CD4-positive, CD25-positive, alpha-beta regulatory T cell (primary cell): ENCODE measurements around the gene FILIP1L. TPM values are rescaled to one million over a fixed set of nuclear protein-coding genes. Genes with fewer than 3 reads are reported as not detected.

Source experiments
- ATAC-seq, 2 donors: fragments of 150-1000 bp; cut with Tn5 transposase; one replicate each; pipeline ENCODE4 v1.10.0; 2021; ENCODE audit warnings: low read depth in 2 of 2, moderate number of reproducible peaks in 2 of 2, moderate library complexity in 1 of 2
- DNase-seq, 3 donors: peaks; one replicate each; pipeline versions ENCODE4 v3.0.0 to v3.0.0-alpha.2; 2012 to 2022; ENCODE audit warnings: mixed read lengths in 1 of 3
- H3K27ac ChIP-seq: one replicate; pipeline ENCODE4 v1.7.0; 2013; ENCODE audit warnings: mild to moderate bottlenecking, low read length; ENCODE audit not compliant: insufficient read depth, poor library complexity, severe bottlenecking
- H3K27me3 ChIP-seq: one replicate; pipeline ENCODE4 v1.7.0; 2013; ENCODE audit warnings: low read length; ENCODE audit not compliant: control insufficient read depth, insufficient read depth
- H3K36me3 ChIP-seq: one replicate; pipeline ENCODE4 v1.7.0; 2013; ENCODE audit warnings: mild to moderate bottlenecking, low read length, moderate library complexity; ENCODE audit not compliant: control insufficient read depth, insufficient read depth
- H3K4me1 ChIP-seq: 2 replicates; pipeline ENCODE4 v1.7.0; 2013; ENCODE audit warnings: mild to moderate bottlenecking, low read length; ENCODE audit not compliant: insufficient read depth, control insufficient read depth, poor library complexity, severe bottlenecking
- H3K4me3 ChIP-seq: one replicate; pipeline ENCODE4 v1.7.0; 2013; ENCODE audit warnings: low read depth, mild to moderate bottlenecking, low read length, moderate library complexity
- H3K9me3 ChIP-seq, 2 experiments: 1 replicate in 1 of 2; 2 replicates in 1 of 2; pipeline ENCODE4 v1.7.0; 2013; ENCODE audit warnings: low read length in 2 of 2, mild to moderate bottlenecking in 1 of 2, moderate library complexity in 1 of 2; ENCODE audit not compliant: control insufficient read depth in 2 of 2
- H3K27ac Mint-ChIP-seq, 3 donors: one replicate each; pipeline ENCODE4 v1.8.0; 2020 to 2022; ENCODE audit warnings: mild to moderate bottlenecking in 3 of 3, mixed read lengths in 3 of 3, moderate library complexity in 2 of 3
- H3K27me3 Mint-ChIP-seq: one replicate; pipeline ENCODE4 v1.8.0; 2022; ENCODE audit warnings: mild to moderate bottlenecking, mixed read lengths
- H3K36me3 Mint-ChIP-seq: one replicate; pipeline ENCODE4 v1.8.0; 2020; ENCODE audit warnings: mixed read lengths
- H3K4me1 Mint-ChIP-seq, 4 donors: one replicate each; pipeline ENCODE4 v1.8.0; 2020 to 2022; ENCODE audit warnings: mixed read lengths in 4 of 4, mild to moderate bottlenecking in 1 of 4
- H3K4me3 Mint-ChIP-seq, 4 donors: one replicate each; pipeline ENCODE4 v1.8.0; 2020 to 2022; ENCODE audit warnings: mild to moderate bottlenecking in 4 of 4, mixed read lengths in 4 of 4, moderate library complexity in 3 of 4
- H3K9me3 Mint-ChIP-seq, 7 donors: one replicate each; pipeline ENCODE4 v1.8.0; 2020 to 2022; ENCODE audit warnings: mixed read lengths in 7 of 7, mild to moderate bottlenecking in 3 of 7, moderate library complexity in 2 of 7
- polyA plus RNA-seq, 4 donors: library from polyadenylated mRNA; unstranded; fragments of 300-500 nt; fragmentation: Illumina TruSeq; gene quantifications; one replicate each; pipeline ENCODE4 v1.2.3, GENCODE V29; 2021
- total RNA-seq: library from RNA; stranded (reverse); gene quantifications from one replicate; pipeline ENCODE4 v1.2.3, GENCODE V29; 2022

Gene FILIP1L
- total and polyA plus RNA-seq, 5 donors from 2014 or later = 0.37 to 1.0 (median 0.65) TPM; not detected in 2

DNA sequence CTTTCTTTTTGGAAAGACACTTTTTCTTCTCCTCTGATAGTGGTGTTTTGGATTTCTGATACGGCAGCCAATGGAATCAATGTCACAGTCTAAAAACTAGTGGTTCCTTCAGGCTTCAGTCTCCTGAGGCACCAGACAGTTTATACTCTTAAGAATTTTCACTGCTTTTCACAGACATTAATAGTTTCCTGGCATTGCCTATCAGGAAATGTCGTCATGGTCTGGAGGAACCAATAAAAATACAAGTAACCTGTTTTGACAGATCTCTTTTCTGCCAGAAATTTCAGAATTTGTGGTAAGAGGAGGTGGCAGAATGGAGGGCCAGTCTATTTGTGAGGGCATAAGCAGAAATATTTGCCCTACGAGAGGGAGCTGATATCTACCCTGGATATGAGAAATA lies 44.8 kb downstream of the FILIP1L start:
- ATAC-seq (no peak), DNase-seq (no peak)
- H3K27me3 ChIP-seq = no peaks in the 10 kb centered on the region
- H3K27ac ChIP-seq = no peak overlapping the region
- Mint-ChIP-seq H3K9me3 (no peaks in the 10 kb centered on the region), H3K4me1 (peaks cover 30 to 34% (median 32%) of the 10 kb centered on the region in 4 donors), H3K36me3 (no peaks in the 10 kb centered on the region), H3K4me3 (no peak overlapping the region), H3K27ac (no peak overlapping the region), H3K27me3 (peaks cover 4% of the 10 kb centered on the region)
- no peak overlapping the region for H3K4me3 ChIP-seq
- H3K4me1 ChIP-seq = peaks cover 24% of the 10 kb centered on the region
- no peaks in the 10 kb centered on the region for H3K9me3 ChIP-seq
- no peaks in the 10 kb centered on the region for H3K36me3 ChIP-seq

DNA sequence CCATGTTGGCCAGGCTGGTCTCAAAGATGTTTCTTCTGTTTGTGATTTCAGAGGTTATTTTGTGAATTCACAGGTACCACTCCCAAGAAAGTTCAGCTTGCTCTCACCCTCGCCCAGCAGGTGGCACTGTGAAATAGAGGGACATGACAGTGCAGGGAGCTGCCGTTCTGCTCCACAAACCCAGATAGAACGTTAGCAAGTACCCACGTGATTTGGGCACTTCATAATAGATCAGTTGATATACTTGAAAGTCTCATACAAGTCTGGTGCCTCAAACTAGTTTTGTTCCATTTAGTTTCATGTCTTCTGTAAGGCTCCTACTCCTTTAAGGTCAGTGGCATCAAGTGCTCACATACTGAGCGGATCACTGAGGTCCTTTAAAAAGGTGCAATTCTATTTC lies 45.5 kb downstream of the FILIP1L start:
- H3K9me3 ChIP-seq = no peaks in the 10 kb centered on the region
- no peaks in the 10 kb centered on the region for H3K27me3 ChIP-seq
- Mint-ChIP-seq H3K4me1 (peaks cover 24 to 29% (median 27%) of the 10 kb centered on the region in 4 donors), H3K9me3 (no peaks in the 10 kb centered on the region), H3K4me3 (no peak overlapping the region), H3K27me3 (peaks cover 4% of the 10 kb centered on the region), H3K36me3 (no peaks in the 10 kb centered on the region), H3K27ac (peak overlapping the region in 1 of 3 donors; percentile 71)
- peak overlapping the region; percentile 2 for H3K4me3 ChIP-seq
- peak; percentile 77 to 88 for ATAC-seq
- peaks cover 19% of the 10 kb centered on the region for H3K4me1 ChIP-seq
- peak; percentile 43 to 91 (median 61) for DNase-seq
- H3K27ac ChIP-seq = no peak overlapping the region
- no peaks in the 10 kb centered on the region for H3K36me3 ChIP-seq

DNA sequence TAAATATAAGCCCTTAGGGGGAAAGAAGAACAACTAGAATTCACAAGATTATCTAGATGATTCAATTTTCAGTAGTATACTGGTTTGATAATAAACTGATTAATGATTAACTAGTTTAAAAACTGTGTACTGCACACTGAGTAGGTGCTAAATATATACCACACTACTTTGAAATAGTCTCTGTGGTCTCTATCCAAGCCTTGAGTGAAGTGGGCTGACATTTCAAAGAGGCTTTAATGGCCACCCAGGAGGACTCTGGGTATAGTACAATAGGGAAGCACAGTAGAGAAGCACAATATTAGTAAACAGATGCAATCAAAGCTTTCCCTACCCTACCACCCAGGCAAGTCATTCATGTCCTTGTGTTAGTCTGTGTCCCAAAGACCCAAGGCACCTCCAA lies 46.7 kb downstream of the FILIP1L start:
- DNase-seq = no peak
- H3K27me3 ChIP-seq = no peaks in the 10 kb centered on the region
- H3K36me3 ChIP-seq = no peaks in the 10 kb centered on the region
- H3K27ac ChIP-seq = no peak overlapping the region
- Mint-ChIP-seq H3K36me3 (no peaks in the 10 kb centered on the region), H3K27ac (no peak overlapping the region), H3K27me3 (peaks cover 4% of the 10 kb centered on the region), H3K4me1 (peaks cover 12 to 17% (median 16%) of the 10 kb centered on the region in 4 donors), H3K9me3 (no peaks in the 10 kb centered on the region), H3K4me3 (no peak overlapping the region)
- H3K4me3 ChIP-seq = no peak overlapping the region
- no peak for ATAC-seq
- peaks cover 7% of the 10 kb centered on the region for H3K4me1 ChIP-seq
- H3K9me3 ChIP-seq = no peaks in the 10 kb centered on the region

DNA sequence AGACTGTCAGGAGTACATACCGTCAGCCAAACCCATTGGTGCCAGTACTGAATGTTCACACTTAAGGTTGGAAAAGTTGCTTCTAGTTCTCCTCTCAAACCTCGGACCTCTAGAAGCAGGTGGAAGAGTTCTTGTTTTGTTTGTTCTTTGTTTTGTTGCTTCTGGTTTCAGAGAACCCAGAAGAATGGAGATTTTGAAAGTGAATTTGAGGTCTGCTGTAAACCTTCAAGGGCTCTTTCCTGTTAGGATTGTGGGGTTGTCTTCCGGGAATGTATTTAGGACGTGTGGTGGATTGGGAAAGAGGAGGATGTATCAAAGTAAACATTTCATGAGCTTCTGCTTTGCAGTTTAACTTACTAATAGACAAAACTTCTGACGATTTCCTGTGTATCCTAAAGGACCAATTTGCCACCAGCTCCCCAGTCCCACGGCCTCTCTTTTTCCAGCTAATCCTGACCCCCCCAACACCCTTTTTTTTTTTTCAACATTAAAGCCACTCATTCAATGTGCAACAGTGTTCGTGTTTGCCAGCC lies 50.3 kb downstream of the FILIP1L start:
- peak overlapping the region in 1 of 3 donors; percentile 52 for H3K27ac Mint-ChIP-seq
- no peaks in the 10 kb centered on the region for H3K9me3 ChIP-seq
- H3K4me1 ChIP-seq = no peaks in the 10 kb centered on the region
- DNase-seq (no peak), ATAC-seq (no peak)
- H3K27me3 Mint-ChIP-seq = no peaks in the 10 kb centered on the region
- no peak overlapping the region for H3K4me3 Mint-ChIP-seq
- H3K27me3 ChIP-seq = no peaks in the 10 kb centered on the region
- no peak overlapping the region for H3K4me3 ChIP-seq
- H3K27ac ChIP-seq = no peak overlapping the region
- H3K36me3 ChIP-seq = no peaks in the 10 kb centered on the region
- no peaks in the 10 kb centered on the region for H3K36me3 Mint-ChIP-seq
- no peaks in the 10 kb centered on the region for H3K9me3 Mint-ChIP-seq
- H3K4me1 Mint-ChIP-seq = peaks cover 2 to 13% (median 12%) of the 10 kb centered on the region in 4 donors

DNA sequence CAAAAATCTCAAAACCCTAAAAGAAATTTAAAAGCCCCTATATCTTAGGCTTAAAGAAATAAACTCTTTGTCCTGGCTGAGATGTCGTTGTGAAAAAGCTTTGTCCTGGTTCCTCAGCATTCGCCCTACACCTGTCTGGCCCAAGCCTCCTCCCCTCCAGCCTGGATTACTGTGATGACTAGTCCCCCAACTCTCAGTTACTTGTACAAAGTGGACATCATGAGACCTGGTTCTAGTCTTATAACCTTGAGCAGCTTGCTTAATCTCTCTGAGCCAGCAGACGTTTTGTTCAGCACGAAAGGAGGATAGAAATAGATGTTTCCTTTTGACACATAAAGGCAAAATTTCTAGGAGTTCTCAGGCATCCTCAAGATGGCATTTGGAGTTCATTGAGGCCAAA lies 51.6 kb downstream of the FILIP1L start:
- H3K27ac ChIP-seq = no peak overlapping the region
- no peak overlapping the region for H3K4me3 Mint-ChIP-seq
- peaks cover 0 to 11% (median 9%) of the 10 kb centered on the region in 4 donors for H3K4me1 Mint-ChIP-seq
- no peaks in the 10 kb centered on the region for H3K36me3 Mint-ChIP-seq
- no peaks in the 10 kb centered on the region for H3K27me3 ChIP-seq
- DNase-seq (no peak), ATAC-seq (no peak)
- H3K9me3 ChIP-seq = no peaks in the 10 kb centered on the region
- H3K4me1 ChIP-seq = no peaks in the 10 kb centered on the region
- H3K36me3 ChIP-seq = no peaks in the 10 kb centered on the region
- no peak overlapping the region for H3K27ac Mint-ChIP-seq
- H3K9me3 Mint-ChIP-seq = peaks cover 0 to 2% (median 0%) of the 10 kb centered on the region in 7 donors
- no peak overlapping the region for H3K4me3 ChIP-seq
- H3K27me3 Mint-ChIP-seq = no peaks in the 10 kb centered on the region

DNA sequence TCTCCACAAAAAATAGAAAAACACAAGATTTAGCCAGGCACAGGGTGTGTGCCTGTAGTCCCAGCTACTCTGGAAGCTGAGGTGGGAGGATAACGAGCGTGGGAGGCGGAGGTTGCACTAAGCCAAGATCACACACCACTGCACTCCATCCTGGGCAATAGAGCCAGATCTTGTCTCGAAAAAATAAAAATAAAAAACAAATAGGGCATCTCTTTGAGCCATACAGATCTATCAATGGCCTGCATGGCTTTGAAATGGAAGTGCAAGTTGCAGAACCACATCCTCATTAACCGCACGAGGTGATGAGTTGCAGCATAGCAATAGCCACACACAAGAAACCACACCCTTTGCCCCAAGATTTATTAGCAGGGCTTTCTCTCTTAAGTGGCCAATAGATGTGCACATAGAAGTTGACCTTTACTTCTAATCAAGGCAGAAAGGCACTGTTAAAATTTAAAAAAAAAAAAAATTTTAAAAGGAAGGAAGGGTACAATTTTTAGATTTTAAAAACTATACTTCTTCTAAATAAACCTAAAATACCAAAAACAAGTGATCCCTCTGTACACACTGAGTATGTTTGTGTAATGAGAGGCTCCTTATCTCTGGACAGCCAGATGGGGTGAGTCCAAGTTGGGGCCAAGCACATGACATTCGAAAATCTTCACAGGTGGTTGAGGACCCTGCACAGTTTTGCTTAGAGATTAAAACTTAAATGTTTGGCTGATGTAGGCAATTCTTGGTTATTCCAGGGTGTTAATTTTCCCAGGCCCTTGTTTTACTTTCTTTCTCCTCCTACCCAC lies 53.4 kb downstream of the FILIP1L start:
- H3K4me1 ChIP-seq = no peaks in the 10 kb centered on the region
- no peaks in the 10 kb centered on the region for H3K36me3 Mint-ChIP-seq
- H3K27me3 ChIP-seq = no peaks in the 10 kb centered on the region
- peak overlapping the region in 1 of 3 donors; percentile 28 for H3K27ac Mint-ChIP-seq
- peaks cover 0 to 2% (median 0%) of the 10 kb centered on the region in 7 donors for H3K9me3 Mint-ChIP-seq
- H3K4me3 ChIP-seq = no peak overlapping the region
- H3K27me3 Mint-ChIP-seq = no peaks in the 10 kb centered on the region
- no peak overlapping the region for H3K4me3 Mint-ChIP-seq
- H3K36me3 ChIP-seq = no peaks in the 10 kb centered on the region
- no peak overlapping the region for H3K27ac ChIP-seq
- H3K9me3 ChIP-seq = no peaks in the 10 kb centered on the region
- H3K4me1 Mint-ChIP-seq = peaks cover 0 to 9% (median 8%) of the 10 kb centered on the region in 4 donors
- peak in 1 of 3 donors; percentile 26 for DNase-seq
- ATAC-seq = no peak

DNA sequence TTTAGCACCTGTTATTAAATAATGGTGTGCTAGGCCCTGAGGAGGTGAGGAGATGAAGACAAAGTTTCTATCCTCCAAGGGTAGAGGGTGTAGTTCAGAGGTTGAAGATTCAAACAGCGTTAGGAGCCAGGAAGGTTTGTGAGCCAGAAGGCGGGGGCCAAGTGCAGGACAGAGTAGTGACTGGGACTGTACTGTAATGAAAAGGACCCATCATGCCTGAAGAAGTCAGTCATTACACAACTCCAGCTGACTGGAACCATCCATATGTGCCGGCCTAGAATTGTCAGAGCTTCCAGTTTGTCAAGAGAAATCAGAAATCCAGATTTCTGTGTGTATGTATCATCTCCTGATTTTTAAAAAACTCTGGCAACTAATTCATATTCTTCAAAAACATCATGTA lies 54.8 kb downstream of the FILIP1L start:
- ATAC-seq (no peak), DNase-seq (no peak)
- no peaks in the 10 kb centered on the region for H3K9me3 ChIP-seq
- Mint-ChIP-seq H3K36me3 (no peaks in the 10 kb centered on the region), H3K27me3 (no peaks in the 10 kb centered on the region), H3K27ac (no peak overlapping the region), H3K4me3 (no peak overlapping the region), H3K9me3 (peaks cover 0 to 2% (median 0%) of the 10 kb centered on the region in 7 donors), H3K4me1 (peaks cover 0 to 9% (median 6%) of the 10 kb centered on the region in 4 donors)
- no peak overlapping the region for H3K4me3 ChIP-seq
- H3K36me3 ChIP-seq = no peaks in the 10 kb centered on the region
- no peaks in the 10 kb centered on the region for H3K4me1 ChIP-seq
- H3K27ac ChIP-seq = no peak overlapping the region
- no peaks in the 10 kb centered on the region for H3K27me3 ChIP-seq
